GM18498 (cell line): ENCODE measurements around the gene RFC5.
"Not testable (repeated sequence)": the region's sequence is repeated elsewhere in the genome, so short reads cannot be mapped to it uniquely, and the experiment has no call there.

ENCODE experiments used
- ATAC-seq: cut with Tn5 transposase; IDR thresholded peaks from one replicate; pipeline ENCODE4 v1.9.1; 2021; ENCODE audit warnings: mild to moderate bottlenecking, moderate library complexity; ENCODE audit not compliant: unreplicated experiment

RFC5 gene

DNA sequence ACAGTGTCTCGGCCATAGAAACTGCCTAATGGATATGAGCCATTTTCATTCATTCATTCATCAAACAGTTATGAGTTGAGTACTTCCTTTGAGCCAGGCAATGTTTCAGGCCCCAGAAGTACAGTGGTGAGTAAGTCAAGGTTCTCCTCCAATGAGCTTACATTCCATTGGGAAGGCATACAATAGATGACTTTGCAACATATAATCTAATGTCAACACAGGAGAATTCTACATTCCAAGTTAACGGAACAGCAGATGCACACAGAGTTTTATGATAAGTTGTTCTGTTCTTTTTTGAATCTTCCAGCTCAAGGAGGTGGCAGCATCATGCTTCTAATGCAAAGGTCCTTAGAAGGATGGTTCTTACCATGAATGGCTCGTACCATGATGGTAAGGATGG is 3.2 kb upstream of the RFC5 start:
- ATAC-seq: no peak

GRCh38 chr12:118015306-118015705 is 1.2 kb upstream of the RFC5 start:
- ATAC-seq: no peak

DNA sequence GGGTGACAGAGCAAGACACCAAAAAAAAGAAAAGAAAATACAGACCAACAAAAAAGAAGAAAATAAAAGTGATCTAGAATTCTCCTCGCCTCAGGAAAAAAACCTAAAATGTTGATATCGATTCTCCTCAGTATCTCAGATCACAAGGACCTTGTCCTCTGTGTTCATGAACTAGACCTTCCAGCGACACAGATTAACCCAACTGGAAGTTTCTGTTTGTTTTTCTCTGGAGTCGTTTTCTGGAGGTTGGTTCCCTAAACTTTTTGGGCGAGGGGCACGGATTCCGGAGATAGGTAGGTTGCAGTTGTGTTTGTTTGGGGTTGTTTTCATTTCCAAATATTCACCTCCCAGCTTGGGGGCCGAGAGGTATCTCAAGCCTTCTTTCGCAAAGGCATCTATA is 559 bp upstream of the RFC5 start:
- no peak for ATAC-seq

DNA sequence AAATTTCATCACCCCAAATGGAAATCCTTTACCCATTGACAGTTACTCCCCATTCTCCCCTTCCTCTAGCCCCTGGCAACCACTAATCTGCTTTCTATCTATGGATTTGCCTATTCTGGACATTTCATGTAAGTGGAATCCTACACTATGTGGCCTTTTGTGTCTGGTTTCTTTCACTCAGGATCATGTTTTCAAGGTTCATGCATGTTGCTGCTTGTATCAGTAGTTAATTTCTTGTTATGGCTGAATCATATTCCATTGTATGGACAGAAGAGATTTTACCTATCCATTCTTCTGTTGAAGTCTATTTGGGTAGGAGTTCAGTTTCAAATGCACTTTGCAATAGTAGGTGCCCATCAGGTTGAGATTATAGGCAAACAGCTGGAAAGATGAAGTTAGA is 1.4 kb downstream of the RFC5 start:
- ATAC-seq: no peak

DNA sequence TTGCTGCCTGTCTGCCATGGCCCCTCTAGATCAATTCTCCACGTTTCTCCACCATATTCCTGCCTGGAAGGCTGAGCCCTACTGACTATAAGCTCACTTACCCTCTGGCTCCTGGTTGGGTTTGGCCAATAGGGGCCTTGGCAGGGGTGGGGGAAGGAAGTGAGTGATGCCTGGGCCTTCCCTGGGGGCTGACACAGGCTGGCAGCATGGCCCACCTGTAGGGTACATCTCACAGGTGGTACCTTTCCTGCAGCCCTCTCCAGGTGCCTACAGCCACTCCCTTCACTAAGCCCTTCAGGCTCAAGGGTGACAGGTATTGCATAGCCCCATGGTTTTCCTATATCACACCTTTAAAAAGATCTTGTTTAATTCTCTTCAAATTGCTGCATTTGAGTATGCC is 3.5 kb downstream of the RFC5 start:
- no peak for ATAC-seq

- not testable (repeated sequence) for ATAC-seq
These were observed 5.7 kb downstream of the RFC5 start for GRCh38 chr12:118022097-118022727.

DNA sequence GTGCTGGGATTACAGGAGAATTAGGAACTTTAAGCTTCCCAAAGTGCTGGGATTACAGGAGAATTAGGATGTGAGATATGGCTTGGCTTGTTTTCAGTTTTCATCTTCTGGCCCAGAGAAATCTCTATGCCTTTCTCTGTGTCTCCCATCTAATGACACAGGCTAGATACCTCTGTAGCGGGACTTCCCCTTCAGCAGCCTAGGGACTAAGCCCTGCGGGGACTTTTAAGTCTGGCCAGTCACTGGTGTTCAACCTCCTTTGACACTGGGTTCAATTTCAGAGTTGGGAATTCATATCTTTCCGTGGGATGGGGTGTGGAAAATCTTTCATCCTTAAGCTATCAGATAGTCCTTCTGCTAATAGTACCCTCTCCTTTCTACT is 6.2 kb downstream of the RFC5 start:
- ATAC-seq: no peak

DNA sequence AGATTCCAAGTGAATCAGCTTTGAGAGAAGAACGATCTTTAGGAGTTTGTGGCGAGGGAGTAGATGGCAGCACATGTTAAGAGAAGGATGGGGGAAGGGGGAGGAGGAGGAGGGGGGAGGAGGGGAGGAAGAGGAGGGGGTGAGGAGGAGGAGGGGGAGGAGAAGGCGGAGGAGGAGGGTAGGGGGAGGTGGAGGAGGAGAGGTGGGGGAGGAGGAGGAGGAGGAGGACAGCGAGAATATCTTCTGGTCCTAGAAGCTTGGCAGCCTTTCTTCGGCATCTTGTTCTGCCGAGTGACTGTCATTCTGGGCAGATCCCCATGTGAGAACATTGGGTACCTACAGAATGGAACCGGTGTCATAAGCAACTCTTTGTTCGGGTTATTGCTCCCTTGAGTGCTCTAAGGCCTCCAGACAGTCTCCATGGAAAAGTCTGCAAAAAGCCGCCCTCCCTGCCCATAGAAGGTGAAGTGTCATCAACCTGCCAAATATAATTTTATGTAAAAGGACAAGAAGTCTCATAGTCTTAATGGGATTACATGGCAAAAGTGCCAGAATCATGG is 6.9 kb downstream of the RFC5 start:
- ATAC-seq: no peak

- ATAC-seq: no peak
These were observed 8.7 kb downstream of the RFC5 start for GRCh38 chr12:118025168-118025567.

DNA sequence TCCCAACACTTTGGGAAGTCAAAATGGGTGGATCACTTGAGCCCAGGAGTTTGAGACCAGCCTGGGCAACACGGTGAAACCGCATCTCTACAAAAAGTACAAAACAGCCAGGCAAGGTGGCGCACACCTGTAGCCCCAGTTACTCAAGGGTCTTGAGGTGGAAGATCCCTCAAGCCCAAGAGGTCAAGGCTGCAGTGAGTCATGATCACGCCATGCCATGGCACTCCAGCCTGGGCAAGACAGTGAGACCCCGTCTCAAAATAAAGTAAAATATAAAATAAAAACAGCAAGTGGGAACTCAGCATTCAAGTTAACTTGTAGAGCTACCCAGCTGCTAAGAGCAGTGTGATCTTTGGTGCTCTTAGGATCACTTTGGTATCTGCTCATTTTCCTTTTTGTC is 12.7 kb downstream of the RFC5 start:
- ATAC-seq: no peak

- no peak for ATAC-seq
These were observed 15.7 kb downstream of the RFC5 start for GRCh38 chr12:118032188-118032587.

- ATAC-seq: no peak
These were observed 16.8 kb downstream of the RFC5 start for GRCh38 chr12:118033323-118033722.

DNA sequence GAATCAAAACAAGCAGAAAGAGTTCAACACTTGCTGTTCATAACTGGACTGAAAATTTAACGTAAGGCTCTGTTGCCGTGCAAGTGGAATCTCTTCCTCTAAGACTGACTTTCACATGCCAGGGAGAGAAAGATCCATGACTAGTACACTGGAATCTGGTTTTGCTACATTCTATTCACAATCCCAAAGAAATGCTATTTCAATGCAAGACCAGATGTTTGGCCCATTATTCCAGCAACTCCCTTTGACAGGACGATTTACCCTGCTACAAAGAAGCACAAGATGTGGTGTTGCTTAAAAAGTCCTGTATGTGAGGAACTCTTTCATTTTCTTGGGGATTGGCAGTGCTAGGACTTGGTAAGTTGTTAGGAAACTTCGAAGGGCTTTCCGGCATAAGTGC is 17.4 kb downstream of the RFC5 start:
- ATAC-seq: no peak

- ATAC-seq: no peak
These were observed 18.1 kb downstream of the RFC5 start for GRCh38 chr12:118034429-118035189.

GRCh38 chr12:118035190-118036041 is 18.9 kb downstream of the RFC5 start:
- peak; percentile 88 for ATAC-seq

- ATAC-seq: no peak
These were observed 20.3 kb downstream of the RFC5 start for GRCh38 chr12:118036672-118037411.

- ATAC-seq: no peak
These were observed 21.6 kb downstream of the RFC5 start for GRCh38 chr12:118038137-118038536.

- no peak for ATAC-seq
These were observed 25.6 kb downstream of the RFC5 start for GRCh38 chr12:118042091-118042490.

- no peak for ATAC-seq
These were observed 27.6 kb downstream of the RFC5 start for GRCh38 chr12:118044075-118044474.

GRCh38 chr12:118044577-118044976 is 28.1 kb downstream of the RFC5 start:
- ATAC-seq: no peak

DNA sequence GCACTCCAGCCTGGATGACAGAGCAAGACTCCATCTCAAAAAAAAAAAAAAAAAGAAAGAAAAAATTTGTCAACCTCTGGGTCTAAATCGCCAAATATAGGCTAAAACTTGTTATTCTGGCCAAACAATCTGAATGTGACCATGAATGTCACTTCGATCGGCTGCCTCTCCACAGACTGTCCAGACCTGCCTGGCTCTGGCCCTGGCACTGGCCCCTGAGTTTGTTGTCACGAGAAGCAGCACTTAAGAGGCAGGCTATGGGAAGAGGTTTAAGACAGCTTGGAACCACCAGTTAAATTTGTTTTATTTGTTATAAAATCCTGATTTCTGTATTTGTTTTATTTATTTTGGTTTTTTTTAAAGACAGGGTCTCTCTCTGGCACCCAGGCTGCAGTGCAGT is 29.9 kb downstream of the RFC5 start:
- ATAC-seq: no peak
